GM10248 (cell line): Measurements from ENCODE around the gene CYP2S1.
A peak's percentile ranks its signal among the peaks of the same experiment; 100 is the strongest.

Experiments
- CTCF ChIA-PET: fragments of 300-600 bp; sonication (Branson Sonifier 250); formaldehyde crosslinking; extraction: SDS; loops from one replicate; lab custom pipeline; 2021; ENCODE audit warnings: antibody characterized with exemption; lab: Yijun Ruan, JAX
- POLR2A ChIA-PET: fragments of 350-650 bp; sonication (Branson Sonifier 250); formaldehyde crosslinking; extraction: SDS; loops from one replicate; lab custom pipeline; 2020; ENCODE audit warnings: antibody characterized with exemption; lab: Yijun Ruan, JAX
- DNase-seq: peaks from one replicate; pipeline ENCODE4 v3.0.0; 2012; ENCODE audit errors: extremely low spot score
- CTCF ChIP-seq: IDR thresholded peaks from 2 replicates; pipeline ENCODE4 v1.5.1; 2012; ENCODE audit warnings: mild to moderate bottlenecking, low read depth; ENCODE audit errors: extremely low read depth, missing control alignments, control extremely low read depth

CYP2S1 gene

DNA sequence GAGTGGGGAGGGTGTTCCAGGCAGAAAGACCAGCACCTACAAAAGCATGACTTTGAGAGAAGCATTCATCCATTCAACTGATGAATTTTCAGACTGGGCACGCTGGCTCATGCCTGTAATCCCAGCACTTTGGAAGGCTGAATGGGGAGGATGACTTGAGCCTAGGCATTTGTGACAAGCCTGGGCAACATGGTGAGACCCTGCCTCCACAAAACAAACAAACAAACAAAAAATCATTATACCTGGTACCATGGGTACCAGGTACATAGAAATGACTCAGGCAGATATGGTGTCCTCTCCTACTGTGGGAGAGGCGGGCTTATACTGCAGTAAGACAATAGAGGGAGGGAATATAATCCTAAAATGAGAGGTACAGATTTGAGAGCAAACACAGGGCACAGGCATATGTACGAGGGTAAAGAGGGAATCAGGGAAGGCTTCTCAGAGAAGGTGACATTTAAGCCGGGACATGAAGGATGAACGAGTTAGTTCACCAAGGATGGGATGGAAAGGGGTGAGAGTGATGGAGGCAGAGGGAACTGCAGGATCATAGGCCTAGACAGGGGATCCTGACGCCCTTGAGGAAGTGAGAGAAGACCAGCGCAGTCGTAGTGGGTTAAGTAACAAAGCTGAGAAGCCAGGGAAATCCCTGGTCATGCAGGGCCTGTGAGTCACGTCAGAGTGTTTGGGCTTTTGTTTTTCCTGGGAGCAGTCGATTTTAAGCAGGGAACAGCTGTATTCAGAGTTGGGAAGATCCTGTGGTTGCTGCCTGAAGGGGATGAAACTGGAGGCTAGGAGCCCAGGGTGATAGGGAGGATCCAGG is 2.9 kb downstream of the CYP2S1 start:
- no peak for TF ChIP-seq CTCF
- DNase-seq, result peak; percentile 66
- ChIA-PET CTCF (interaction anchor here (1.0 kb wide), 1 partner anchor 10 kb away, joined by 3 read pairs; no protein-coding TSS in a partner anchor), POLR2A (no interaction called here)

- DNase-seq, result no peak
- CTCF ChIA-PET, result no interaction called here
- TF ChIP-seq CTCF, result no peak
- POLR2A ChIA-PET, result no interaction called here
Measured at GRCh38 chr19:41198559-41198958, 5.5 kb downstream of the CYP2S1 start.

DNA sequence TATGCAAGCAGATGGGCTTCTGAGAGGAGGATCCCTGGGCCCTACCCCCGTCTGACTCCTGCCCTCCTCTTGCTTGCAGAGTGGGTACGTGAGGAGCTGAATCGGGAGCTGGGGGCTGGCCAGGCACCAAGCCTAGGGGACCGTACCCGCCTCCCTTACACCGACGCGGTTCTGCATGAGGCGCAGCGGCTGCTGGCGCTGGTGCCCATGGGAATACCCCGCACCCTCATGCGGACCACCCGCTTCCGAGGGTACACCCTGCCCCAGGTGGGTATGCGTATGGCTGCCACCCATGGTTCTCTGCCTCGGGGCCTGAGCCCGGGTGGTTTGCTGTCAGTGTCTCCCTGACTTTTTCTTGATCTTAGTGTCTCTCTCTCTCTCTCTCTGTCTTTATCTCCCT is 10.4 kb downstream of the CYP2S1 start:
- DNase-seq, result no peak
- ChIA-PET CTCF (interaction anchor here (1.3 to 4.0 kb wide), 12 partner anchors 11 to 225 kb away, joined by 3 to 30 read pairs (median 10); partner anchors contain the start of genes CCDC97 and CYP2S1), POLR2A (no interaction called here)
- no peak for TF ChIP-seq CTCF

DNA sequence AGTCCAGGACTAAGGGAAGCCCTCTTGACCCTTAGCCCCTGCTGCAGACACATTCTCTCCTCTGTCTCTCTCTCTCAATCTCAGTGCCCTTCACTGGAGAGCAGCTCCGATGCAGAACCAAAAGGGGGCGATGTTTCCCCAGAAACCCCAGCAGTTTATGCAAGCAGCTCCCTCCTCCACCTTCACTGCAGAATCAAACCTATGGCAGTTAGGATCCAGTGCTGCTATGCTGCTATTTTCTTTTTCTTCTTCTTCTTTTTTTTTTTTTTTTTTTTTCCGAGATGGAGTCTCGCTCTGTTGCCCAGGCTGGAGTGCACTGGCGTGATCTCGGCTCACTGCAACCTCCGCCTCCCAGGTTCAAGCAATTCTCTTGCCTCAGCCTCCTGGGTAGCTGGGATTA is 11.3 kb downstream of the CYP2S1 start:
- CTCF ChIA-PET, result interaction anchor here (0.6 to 4.0 kb wide), 25 partner anchors 12 to 393 kb away, joined by 3 to 30 read pairs (median 5); partner anchors contain the start of genes CCDC97, CYP2S1 and TGFB1
- DNase-seq, result peak; percentile 83

DNA sequence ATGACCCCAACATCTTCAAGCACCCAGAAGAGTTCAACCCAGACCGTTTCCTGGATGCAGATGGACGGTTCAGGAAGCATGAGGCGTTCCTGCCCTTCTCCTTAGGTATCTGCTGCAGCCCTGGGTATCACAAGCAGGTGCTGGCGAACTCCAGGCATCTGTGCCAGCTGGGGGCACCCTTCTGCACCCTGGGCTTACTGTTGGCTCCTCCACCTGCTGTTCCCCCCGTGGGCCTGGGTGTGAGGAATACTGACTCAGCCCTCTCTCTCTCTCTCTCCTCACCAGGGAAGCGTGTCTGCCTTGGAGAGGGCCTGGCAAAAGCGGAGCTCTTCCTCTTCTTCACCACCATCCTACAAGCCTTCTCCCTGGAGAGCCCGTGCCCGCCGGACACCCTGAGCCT is 13.0 kb downstream of the CYP2S1 start:
- CTCF ChIA-PET, result interaction anchor here (1.2 to 1.8 kb wide), 4 partner anchors 10 to 102 kb away, joined by 3 to 10 read pairs (median 4); no protein-coding TSS in a partner anchor
- no peak for DNase-seq
- TF ChIP-seq CTCF, result no peak
- POLR2A ChIA-PET, result no interaction called here

More for the DNA sequence above, 11.3 kb downstream of the CYP2S1 start:
- POLR2A ChIA-PET, result interaction anchor here (0.7 kb wide), 1 partner anchor 148 kb away, joined by 4 read pairs; no protein-coding TSS in a partner anchor
- TF ChIP-seq CTCF, result peak; percentile 96

DNA sequence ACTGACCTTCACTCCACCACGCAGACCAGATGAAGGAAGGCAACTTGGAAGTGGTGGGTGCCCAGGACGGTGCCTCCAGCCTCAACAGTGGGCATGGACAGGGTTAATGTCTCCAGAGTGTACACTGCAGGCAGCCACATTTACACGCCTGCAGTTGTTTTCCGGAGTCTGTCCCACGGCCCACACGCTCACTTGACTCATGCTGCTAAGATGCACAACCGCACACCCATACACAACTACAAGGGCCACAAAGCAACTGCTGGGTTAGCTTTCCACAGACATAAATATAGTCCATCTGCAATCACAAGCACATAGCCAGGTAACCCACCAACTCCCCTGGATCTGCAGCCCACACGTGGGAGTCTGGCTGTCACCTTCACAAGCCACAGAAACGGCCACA is 13.4 kb downstream of the CYP2S1 start:
- ChIA-PET POLR2A (no interaction called here), CTCF (interaction anchor here (1.2 to 1.8 kb wide), 4 partner anchors 10 to 102 kb away, joined by 3 to 10 read pairs (median 4); no protein-coding TSS in a partner anchor)
- no peak for DNase-seq
- TF ChIP-seq CTCF, result no peak
